Prostate gland (tissue), 2 donors: Measurements from ENCODE around the gene ICA1.

Source experiments
- POLR2A ChIP-seq: fragments of 450-650 bp; IDR thresholded peaks from one replicate; pipeline ENCODE4 v1.6.1; 2016; ENCODE audit warnings: antibody characterized with exemption, mild to moderate bottlenecking
- POLR2AphosphoS5 ChIP-seq: sonication (generic); formaldehyde crosslinking; IDR thresholded peaks from one replicate; pipeline ENCODE4 v1.6.1; 2017; ENCODE audit warnings: antibody characterized with exemption
- TF ChIP-seq, protein P1 (sequence below), 4 experiments: fragments of 200-600 bp in 2 of 4; fragments of 450-650 bp in 2 of 4; sonication (generic) in 2 of 4; IDR thresholded peaks; 1 replicate in 3 of 4; 2 replicates in 1 of 4; pipeline ENCODE4 v1.5.1; 2016 to 2019; ENCODE audit warnings: antibody characterized with exemption in 4 of 4, mild to moderate bottlenecking in 2 of 4, moderate library complexity in 2 of 4

DNA sequence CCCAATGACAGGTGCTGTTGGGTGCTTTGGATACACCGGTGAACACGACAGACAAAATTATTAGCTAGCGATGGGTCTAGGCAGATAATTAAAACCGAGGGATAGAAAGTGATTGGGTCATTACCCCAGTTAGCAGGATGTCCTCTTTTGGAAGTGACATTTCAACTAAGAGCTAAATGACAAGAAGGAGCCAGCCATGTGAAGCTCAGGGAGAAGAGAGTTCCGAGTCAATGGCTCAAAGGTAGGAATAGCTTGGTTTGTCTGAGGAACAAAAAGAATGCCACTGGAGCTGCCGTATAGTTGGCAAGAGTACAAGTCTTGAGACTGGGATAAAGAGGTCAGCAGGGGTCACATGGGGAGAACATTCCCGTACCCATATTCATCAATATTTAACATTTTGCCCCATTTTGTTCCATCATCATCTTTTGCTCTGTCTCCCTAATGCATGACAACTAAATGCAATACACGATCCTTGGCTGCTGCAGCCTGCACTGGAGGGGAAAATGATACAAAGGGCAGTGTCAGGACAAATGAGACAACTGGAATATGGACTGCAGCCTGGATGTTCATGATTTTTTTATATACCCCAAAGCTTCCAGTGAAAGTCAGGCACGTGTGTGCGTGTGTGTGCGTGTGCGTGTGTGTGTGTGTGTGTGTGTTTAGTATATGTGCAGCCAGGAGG, 115.7 kb downstream of the ICA1 start:
- TF ChIP-seq, protein P1, sequence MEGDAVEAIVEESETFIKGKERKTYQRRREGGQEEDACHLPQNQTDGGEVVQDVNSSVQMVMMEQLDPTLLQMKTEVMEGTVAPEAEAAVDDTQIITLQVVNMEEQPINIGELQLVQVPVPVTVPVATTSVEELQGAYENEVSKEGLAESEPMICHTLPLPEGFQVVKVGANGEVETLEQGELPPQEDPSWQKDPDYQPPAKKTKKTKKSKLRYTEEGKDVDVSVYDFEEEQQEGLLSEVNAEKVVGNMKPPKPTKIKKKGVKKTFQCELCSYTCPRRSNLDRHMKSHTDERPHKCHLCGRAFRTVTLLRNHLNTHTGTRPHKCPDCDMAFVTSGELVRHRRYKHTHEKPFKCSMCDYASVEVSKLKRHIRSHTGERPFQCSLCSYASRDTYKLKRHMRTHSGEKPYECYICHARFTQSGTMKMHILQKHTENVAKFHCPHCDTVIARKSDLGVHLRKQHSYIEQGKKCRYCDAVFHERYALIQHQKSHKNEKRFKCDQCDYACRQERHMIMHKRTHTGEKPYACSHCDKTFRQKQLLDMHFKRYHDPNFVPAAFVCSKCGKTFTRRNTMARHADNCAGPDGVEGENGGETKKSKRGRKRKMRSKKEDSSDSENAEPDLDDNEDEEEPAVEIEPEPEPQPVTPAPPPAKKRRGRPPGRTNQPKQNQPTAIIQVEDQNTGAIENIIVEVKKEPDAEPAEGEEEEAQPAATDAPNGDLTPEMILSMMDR (IDR thresholded peaks at IDR 0.05), result no peak
- TF ChIP-seq POLR2A, result no peak
- no peak for TF ChIP-seq POLR2AphosphoS5
